UCSD-AML1 (cell line): ENCODE data around the gene ASCC3.

Experiments used
- DNase-seq: peaks from one replicate; lab custom pipeline; 2025; ENCODE audit not compliant: unreplicated experiment; lab: John Stamatoyannopoulos, UW

ASCC3 gene

DNA sequence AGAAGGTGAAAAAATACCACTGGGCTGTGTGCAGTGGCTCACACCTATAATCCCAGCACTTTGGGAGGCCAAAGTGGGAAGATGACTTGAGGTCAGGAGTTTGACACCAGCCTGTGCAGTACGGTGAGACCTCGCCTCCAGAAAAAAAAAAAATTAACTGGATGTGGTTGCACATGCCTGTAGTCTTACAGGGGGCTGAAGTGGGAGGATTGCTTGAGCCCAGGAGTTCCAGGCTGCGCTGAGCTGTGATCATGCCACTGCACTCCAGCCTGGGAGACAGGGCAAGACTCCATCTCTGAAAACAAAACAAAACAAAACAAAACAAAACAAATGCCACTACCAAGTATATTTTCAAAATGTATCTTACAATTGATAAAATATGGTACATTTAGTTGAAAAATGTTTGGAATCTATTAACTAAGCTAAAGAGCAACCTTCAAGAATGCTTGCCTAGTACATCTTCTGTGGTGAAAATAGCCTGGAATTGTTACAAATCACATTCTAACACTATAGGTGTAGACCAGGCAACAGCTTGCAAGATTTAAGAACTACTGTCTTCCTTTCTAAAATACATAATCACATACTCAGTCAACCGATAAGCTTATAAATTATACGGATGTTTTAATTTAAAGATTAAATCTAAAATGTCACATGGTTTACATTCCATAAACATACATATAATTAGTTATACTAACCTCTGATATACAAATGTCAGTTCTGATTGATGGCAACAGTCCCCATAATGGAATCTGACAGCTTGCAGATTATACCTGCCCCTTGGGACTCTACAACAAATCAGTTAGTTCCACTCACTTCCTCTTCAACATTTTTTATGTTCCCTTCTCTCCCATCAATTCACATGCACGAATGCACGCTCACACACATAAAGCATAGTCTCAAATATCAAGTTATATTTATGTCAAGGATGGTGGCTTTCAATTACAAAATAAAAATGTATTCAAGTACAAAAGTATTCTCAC is 150.8 kb downstream of the ASCC3 start:
- no peak for DNase-seq

DNA sequence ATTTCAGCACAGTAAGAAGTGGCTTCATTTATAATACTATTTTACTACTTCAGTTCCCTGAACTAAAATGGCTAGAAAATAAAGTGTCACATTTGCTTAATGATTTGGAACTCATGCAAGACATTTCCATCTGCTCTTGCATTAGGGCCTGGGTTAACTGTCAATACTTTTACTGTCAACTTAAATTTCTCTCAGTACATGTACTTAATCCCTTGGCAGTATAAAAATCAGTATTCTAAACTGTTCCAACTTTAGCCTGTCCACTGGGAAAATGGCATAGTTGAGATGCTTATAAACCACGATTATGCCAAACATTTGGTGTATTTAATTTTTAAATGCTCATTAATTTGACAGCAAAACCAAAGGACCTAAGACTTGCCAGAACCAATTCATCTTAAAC is 154.5 kb downstream of the ASCC3 start:
- DNase-seq, result no peak

DNA sequence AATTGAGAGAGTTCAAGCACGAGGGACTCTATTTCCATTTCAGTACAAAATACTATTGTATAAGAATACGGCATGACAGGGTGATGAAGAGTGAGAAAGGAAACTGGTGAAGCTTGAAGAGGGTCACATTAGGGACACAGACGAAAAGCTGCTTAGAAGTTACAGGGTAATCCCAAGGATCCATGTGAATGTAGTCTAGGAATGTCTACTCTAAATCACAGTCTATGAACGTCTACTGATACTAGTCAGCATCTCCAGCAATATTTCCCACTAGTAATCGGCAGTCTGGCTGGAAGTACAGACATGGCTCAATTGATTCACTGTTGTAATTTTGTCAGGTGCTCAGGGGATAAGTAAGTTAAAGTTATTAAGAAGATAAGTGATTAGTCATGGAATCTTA is 156.4 kb downstream of the ASCC3 start:
- DNase-seq, result no peak

DNA sequence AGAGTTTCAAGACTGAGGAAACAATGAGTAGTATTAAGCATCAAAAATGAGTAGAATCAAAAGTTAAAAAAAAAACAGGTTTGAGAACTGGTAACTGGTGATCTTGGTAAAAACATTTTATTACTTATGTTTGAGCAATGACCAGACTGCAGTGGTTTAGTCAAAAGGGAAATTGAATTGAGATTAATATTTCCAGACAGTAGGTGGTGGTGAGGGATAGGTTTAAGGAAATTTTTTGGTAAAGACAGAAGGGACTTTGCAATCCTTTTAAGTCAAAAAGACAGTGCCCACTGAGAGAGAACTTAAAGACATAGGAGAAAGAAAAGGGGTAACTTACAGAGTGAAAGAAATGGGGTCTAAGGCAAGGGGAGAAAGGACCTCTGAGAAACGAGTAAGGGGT is 156.9 kb downstream of the ASCC3 start:
- DNase-seq, result no peak

DNA sequence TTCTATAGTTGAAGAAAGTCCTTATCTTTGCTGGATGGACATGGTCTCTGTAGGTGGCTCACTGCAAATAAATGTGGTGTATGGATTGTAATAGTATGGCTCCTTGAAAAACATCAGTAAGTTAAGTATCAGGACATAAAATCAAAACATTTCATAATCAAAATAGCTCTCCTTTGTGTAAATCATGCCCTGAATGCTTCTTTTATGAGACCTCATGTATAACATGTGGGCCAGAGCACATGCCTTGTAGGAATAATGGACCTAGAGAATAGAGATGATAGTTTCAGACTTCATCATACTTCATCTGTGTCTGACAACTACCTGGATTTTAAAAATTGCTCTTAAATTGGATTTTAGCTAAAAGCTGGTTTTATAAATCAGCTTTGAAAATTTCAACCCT is 159.9 kb downstream of the ASCC3 start:
- no peak for DNase-seq

DNA sequence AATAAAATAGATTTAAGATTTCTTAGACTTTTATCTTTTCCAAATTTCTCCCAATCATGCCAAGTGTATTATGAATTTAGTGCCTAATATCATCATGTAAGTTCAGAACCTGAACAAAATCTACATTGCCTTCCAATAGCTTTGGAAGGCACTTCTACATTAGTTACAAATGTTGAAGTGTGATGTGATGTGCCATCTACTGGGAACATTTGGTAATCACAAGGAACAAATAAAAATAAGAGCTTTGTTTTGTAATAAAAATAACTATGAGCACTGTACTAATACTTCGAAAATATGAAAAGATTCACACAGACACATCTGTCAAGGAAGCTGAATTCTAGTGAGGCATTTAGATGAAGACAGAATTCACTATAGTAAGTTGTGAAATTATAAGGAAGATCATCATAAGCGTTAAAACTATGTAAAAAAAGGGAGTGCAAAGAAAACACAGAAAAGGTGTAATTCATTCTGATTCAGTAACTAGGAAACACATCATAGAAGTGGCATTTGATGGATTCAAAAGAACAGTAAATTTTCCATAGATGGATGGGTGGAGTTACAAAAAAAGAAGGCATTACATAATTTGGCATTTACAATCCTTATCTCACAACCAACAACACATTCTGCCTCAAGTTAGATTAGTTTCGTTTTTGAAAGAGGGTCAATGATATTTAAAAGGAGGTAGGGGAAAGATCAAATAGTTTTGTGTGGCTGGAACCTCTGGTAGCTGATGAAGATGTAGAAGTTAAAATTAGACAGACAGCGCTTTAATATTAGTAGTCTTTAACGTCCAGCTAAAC is 161.0 kb downstream of the ASCC3 start:
- DNase-seq, result no peak

DNA sequence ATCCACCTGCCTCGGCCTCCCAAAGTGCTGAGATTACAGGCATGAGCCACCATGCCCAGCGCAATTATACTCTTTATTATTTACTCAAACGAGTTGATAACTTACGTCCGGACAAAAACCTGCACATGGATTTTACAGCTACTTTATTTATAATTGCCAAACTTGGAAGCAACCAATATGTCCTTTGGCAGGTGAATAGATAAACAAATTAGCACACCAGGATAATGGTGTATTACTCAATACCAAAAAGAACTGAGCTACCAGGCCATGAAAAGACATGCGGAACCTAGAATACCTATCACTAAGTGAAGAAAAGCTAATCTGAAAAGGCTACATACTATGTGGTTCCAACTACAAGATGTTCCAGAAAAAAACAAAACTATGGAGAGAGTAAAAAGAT is 168.1 kb downstream of the ASCC3 start:
- no peak for DNase-seq

DNA sequence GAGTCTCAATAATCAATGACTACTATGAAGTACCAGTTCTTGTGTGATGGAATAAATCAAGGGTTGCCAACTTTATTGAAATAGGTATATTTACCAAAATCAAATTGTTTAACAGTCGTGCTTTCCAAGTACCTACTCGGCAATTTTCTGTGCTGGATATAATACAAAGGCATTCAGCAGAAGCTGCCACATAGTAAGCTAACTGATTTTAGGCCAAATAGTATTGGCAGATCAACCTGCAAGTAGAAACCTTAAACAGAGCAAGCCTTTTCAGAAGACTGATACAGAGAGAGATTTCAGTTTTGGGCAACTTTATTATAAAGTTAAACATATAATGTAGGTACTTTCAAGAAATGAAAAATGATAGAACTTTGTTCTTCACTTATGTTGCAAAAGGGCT is 174.6 kb downstream of the ASCC3 start:
- no peak for DNase-seq

DNA sequence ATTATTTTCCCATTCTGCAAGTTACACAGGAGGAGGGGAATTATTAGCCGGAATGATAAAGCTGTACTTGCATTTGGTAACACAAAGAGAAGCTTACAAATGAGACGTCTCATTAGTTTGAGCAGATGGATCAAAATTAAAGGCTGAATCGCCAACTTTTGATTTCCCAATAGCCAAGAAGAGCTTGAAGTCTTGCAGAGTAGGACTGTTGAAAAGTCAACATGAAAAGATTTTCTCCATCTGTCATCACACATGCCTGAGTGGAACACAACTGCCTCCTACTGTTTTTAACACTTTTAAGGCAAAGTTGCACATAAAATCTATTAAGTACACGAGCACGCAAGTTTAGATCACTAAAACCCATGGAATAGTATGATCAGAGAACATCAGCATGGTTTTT is 176.2 kb downstream of the ASCC3 start:
- DNase-seq, result no peak

DNA sequence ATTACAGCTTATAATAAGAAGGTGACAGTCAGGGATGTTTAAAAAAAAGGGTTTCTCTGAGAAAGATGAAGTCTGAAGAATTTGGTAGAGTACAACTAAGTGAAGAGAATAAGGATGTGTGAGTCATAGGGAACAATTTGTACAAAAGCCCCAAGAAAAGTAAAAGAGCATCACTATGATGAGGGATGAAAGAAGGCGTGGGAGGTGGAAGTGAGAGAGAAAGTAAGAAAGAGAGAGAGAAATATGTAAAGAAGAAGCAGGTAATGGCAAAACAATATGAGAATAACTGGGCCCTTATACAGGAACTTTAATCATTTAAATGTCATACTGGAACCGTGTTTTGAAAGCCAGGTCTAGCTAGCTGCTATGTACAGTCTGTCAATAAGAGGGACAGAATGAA is 179.4 kb downstream of the ASCC3 start:
- no peak for DNase-seq

DNA sequence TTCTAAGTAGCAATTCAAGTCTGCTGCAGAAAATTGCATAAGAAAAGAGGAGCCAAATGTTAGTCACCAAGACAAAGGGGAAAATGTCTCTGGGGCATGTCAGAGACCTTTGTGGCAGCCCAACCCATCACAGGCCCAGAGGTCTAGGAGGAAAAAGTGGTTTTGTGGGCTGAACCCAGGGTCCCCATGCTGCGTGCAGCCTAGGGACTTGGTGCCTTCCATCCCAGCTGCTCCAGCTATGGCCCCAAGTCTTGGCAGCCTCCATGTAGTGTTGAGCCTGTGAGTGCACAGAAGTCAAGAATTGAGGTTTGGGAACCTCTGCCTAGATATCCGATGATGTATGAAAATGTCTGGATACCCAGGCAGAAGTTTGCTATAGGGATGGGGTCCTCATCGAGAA is 181.1 kb downstream of the ASCC3 start:
- DNase-seq, result no peak

DNA sequence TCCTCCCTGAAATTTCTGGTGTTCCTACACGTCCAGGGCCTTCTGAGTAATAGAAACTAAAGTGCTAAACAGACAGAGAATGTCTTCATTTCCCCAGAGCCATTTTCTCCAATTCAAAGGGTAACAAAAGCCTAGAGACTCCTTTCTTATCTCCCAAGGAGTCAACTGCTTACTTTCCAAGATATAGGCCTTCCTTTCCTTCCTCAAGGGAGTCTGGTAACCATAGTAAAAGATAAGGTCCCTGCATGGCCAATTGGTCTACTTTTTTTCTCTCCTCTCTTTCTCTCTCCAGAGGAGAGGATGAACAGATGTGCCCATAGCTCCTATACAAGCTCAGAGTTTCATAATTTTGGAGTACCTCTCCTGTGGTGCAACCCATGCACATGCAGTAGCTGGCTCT is 185.7 kb downstream of the ASCC3 start:
- no peak for DNase-seq

DNA sequence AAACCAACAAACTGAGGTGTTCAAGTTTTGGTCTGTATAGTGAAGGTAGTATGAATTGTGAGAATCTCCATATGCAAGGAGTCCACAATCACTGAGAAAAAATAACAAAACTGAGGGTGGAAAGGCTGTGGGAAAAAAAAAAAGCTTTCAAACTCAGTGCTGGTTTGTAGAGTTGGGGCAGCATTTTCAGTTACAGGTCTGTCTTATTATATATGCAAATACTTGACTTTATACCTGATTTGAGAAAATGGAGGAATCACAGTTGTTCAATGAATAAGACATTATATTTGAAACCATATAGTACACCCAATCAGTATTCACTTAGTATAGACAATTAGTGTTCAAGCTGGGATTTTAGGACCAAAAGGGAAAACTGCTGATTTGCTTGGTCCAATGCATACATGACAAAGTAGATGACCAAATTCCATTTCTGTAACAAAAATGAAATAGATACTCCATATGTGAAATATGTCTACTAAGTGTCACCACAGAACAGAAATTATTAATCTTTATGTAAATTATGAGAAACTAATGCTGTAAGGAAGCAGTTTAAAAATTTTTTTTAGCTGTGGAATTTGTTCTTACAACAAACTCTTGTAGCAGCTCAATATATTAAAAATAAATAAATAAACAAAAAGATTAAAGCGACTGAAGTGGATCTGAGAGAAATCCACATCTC is 187.7 kb downstream of the ASCC3 start:
- DNase-seq, result no peak

DNA sequence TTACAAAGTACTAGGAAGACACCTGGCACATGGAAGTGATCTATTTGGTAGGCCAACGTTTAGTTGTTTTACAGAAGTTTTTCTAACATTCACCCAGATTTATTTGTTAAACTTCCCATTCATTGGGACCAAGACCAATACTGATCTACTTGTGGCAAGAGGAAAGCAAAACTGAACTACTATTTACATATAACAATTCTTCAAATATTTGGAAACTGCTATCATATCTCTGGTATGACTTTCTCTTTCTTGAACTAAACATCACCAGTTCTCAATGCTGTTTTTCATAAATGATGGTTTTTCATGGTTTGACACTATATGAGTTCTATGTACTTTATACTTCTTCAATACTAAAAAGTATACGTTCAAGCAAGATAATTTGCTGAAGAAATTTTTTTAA is 189.2 kb downstream of the ASCC3 start:
- DNase-seq, result no peak

DNA sequence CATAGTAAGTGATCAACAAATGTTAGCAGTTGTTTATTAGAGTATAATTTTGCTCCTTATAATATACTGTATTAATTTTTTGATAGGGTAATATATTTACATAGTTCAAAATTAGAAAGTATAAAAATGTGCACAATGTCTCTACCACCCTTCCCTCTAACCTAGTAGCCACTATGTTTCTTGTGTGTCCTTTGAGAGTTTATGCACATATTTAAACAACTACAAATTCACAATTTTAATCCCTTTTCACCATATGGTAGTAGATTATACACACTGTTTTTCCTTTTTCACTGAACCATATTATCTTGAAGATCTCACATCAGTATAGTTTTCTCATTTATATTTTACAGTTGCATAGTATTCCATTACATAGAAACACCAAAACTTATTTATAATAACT is 194.9 kb downstream of the ASCC3 start:
- DNase-seq, result no peak

DNA sequence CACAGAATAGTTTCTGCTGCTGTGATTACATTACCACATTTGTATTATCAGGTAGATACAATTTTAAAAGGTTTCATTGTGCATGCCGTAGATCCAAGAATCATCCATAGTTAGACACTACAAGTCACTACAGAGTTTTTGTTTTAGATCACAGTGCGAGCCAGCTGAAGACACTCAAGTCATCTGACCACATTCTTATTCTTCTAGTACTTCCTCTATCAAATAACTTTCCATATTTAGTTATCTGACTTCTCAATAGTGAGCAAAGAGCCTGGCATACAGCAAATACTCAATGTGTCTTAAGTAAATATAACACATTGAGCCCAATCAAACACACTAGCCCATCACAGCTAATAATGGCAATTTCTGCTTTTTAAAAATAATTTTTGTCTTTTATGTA is 195.4 kb downstream of the ASCC3 start:
- DNase-seq, result no peak

DNA sequence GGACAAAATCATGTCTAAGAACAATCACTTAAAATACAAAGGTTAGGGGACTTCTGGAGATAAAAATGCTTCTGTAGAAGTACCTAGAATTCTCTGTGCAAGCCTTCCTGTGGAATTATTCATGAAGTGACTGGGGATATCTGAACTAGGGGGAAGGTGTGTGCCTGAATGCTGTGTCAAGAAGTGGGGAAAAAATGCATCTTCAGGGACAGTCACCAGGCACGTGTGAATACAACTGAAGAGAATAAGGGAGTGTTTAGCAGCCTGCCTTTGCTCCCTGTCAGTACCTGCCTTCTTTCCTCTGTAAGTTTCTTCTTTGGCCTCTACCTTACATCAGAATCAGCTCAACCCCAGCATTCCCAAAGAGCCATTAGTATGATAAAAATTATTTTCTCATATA is 201.0 kb downstream of the ASCC3 start:
- no peak for DNase-seq

DNA sequence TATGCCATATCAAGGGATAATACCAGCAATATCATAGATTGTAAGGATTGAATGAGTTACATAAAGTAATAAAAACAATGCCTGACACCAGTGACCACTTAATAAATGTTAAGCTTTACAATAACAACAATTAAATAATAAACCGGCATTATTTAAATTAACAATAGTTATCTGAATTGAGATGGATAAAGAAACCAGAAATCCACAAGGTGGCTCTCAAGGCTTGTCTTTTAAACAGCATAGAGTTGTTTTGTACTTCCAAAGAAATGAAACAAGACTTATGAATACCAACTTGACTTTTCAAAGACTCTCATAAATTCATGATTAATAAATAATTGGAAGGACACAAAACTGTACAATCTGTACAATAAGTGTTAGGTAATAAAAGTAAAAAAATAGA is 203.1 kb downstream of the ASCC3 start:
- no peak for DNase-seq

DNA sequence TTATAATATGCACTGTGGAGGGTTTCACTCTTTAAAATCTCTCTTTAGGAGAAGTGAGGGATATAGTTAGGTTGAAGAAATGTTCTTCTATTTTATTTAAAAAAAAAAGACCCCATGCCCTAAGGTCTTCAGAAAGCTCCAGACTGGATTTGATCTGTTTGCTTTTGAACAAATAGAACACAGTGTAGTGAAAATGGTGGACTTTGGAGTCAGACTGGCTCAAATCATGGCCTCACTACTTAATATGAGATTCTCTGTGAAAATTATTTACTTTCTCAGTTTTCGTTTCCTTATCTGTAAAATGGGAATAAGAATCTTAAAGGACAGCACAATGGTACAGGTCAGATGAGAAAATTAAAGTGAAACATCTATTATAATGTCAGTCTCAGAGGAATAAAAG is 203.9 kb downstream of the ASCC3 start:
- DNase-seq, result no peak

DNA sequence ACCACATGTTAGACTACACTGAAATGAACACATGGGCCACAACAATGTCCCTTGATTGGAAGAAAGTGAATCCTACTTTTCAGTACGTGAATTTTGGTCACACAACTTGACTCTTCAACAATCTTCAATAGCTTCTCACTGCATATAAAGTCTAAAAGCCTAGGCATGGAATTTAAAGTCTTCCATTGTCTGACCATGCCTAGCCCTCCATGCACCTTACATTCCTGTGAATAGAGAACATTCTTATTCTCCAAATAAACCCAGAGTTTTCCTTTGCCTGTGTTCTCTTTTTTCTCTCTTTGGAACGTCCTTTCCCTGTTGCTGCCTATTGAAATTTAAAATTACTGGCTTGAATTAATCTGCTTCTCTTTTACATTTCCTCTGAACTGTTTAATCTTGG is 207.5 kb downstream of the ASCC3 start:
- DNase-seq, result no peak

DNA sequence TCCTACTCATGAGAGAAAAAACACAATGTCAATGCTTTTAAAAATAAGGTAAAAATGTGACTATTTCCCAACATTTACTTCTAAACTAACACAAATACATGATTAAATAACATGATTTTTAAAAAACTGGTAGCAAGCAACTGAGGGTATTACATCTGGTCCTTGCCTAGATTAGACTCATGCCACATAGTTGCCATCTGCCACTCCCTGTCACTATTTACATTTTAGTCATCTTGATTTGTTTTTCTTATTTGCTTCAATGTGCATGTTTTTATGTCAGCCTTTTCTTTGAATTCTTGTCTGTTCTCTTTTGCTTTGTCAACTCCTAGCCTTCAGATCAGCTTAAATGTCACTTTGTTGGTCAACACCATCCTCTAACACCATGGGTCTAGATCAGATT is 209.4 kb downstream of the ASCC3 start:
- DNase-seq, result no peak

DNA sequence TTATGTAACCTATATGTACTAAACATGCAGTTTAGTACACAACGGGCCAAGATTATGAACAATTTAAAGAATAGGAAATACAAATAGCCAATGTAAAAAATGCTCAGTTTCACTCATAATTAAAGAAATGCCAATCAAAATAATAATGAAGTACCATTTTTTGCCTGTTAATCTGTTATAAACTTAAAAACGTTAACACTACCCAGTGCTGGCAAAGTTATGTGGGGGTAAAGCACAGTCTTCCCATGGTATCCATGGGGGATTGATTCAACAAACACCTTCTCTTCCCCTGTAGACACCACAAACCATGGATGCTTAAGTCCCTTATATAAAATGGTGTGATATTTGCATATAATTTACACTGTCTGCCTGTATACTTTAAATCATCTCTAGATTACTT is 211.1 kb downstream of the ASCC3 start:
- DNase-seq, result no peak
